SK-MEL-5 (cell line): ENCODE data around the gene ZC3H14. TPM values are rescaled to one million over a fixed set of nuclear protein-coding genes. Genes with fewer than 3 reads are reported as not detected.
A peak's percentile ranks its signal among the peaks of the same experiment; 100 is the strongest.

Experiments used
- DNase-seq: peaks from one replicate; pipeline ENCODE4 v3.0.0-alpha.2; 2016; ENCODE audit warnings: low read depth, low spot score
- in situ Hi-C: cut with HindIII; loops from 2 replicates; pipeline ENCODE4 v1.10.0; 2016; ENCODE audit warnings: low sequenced_read_pairs, high pct_unique_total_duplicates, low pct_unique_long_range_greater_than_20kb
- small RNA-seq, 2 experiments: library from RNA; depleted of rRNA; stranded (forward); fragments of <200 nt; gene quantifications; one replicate each; pipeline ENCODE3, GENCODE V24; 2014
- total RNA-seq: library from RNA; depleted of rRNA; stranded (reverse); fragments of >200 nt; shearing (Covaris generic); gene quantifications from 2 replicates; pipeline ENCODE4 v1.2.3, GENCODE V29; 2014; rRNA removed

Gene ZC3H14
- total RNA-seq, 1 experiment from 2014 or later = 66.1 TPM

GRCh38 chr14:88628033-88628432 lies 65.2 kb downstream of the ZC3H14 start:
- no peak for DNase-seq
- in situ Hi-C loops = no loop called here

DNA sequence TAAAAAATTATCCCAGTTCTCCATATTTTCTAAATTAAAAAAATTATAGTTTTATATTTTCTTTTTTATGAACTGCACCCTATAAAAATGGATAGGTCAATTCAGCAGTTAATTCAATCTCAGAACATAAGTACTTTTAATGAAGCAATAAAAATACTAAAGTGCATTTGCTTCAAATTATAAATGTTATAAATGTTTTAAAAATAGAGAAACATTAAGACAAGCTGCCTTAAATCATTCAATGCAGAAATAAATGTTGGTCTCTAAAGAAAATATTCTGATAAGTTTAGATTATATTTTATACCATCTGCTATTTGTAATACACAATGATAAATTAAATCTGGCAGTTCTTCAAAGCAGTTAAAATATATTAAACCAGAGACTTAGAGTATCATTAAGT lies 65.6 kb downstream of the ZC3H14 start:
- in situ Hi-C loops = no loop called here
- DNase-seq = no peak

GRCh38 chr14:88630565-88630964 lies 67.7 kb downstream of the ZC3H14 start:
- in situ Hi-C loops = no loop called here
- no peak for DNase-seq

DNA sequence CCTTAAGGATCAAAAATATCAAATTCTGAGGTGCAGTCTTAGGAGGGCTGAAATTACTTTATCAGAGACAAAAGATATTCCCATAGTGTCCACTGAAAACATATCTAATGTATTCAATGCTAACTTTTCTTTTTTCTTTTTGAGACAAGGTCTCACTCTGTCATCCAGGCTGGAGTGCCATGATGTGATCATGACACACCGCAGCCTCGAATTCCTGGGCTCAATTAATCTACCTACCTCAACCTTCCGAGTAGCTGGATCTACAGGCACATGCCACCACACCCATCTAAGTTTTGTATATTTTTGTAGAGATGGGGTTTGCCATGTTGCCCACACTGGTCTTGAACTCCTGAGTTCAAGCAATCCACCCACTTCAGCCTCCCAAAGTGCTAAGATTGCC lies 68.3 kb downstream of the ZC3H14 start:
- in situ Hi-C loops = no loop called here
- no peak for DNase-seq

DNA sequence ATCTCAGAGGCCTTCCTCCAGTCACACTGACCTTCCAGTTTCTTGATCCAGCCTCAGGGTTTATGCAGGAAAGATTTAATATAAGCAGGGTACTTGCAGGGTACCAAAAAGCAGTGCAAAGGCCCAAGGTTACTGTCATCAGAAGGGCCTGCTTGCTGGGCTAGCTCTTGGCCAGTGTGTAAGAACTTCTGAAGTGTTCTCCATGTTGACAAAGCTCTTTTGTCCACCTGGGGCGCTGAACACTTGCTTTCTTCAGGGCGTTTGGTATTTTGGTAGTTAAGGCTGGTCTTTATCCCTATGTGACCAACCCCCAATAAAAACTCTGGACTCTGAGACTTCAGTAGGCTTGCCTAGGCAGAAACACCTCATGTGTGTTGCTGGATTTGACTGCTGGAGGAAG lies 69.7 kb downstream of the ZC3H14 start:
- in situ Hi-C loops = no loop called here
- no peak for DNase-seq

- in situ Hi-C loops = no loop called here
- no peak for DNase-seq
Measured at GRCh38 chr14:88639221-88639620, 76.4 kb downstream of the ZC3H14 start.

DNA sequence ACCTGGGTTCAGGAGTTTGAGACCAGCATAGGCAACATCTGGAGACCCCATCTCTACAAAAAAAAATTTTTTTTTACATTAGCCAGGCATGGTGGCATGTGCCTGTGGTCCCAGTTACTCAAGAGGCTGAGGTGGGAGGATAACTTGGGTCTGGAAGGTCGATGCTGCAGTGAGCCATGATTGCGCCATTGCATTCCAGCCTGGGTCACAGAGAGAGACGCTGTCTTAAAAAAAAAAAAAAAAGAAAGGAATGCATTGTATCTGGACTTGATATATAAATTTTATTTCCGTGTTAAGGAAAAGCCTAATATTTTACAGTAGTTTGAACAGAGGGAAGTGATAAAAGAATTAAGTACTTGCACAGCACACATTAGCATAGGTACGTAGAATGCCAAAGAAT lies 97.2 kb downstream of the ZC3H14 start:
- in situ Hi-C loops = no loop called here
- no peak for DNase-seq

DNA sequence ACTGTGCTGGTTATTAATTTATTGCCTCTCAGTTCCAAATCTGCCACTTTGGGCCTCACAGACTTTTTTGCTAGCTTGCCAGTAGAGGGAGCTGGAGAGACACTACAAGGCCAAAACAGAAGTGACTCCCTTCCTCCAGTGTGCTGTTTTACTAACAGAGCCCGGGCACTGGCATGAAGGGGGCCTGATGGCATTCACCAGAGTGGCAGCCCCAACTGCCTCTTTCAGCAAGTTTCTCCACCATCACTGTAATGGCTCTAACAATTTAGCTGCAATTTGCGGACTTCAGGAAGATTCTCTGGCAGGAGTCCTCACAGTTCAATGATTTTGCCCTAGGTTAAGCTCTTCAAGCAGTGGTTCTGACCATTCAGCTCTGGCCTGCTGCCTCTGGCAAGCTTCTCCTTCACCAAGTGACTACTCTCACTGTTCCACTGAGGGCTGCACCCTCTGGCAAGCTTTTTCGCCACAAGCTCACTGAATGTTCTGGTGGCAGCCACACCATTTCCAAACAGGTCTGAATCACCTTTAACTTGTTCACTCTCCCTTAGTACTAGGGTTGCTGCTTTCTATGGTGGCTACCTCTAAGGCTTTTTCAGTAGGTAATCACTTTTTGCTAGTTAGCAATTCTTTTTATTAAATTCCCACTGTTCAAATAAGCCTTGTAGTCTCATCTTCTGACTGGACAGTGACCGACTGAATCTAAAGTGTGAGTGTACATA lies 104.9 kb downstream of the ZC3H14 start:
- peak; percentile 87 for DNase-seq
- in situ Hi-C loops = no loop called here

DNA sequence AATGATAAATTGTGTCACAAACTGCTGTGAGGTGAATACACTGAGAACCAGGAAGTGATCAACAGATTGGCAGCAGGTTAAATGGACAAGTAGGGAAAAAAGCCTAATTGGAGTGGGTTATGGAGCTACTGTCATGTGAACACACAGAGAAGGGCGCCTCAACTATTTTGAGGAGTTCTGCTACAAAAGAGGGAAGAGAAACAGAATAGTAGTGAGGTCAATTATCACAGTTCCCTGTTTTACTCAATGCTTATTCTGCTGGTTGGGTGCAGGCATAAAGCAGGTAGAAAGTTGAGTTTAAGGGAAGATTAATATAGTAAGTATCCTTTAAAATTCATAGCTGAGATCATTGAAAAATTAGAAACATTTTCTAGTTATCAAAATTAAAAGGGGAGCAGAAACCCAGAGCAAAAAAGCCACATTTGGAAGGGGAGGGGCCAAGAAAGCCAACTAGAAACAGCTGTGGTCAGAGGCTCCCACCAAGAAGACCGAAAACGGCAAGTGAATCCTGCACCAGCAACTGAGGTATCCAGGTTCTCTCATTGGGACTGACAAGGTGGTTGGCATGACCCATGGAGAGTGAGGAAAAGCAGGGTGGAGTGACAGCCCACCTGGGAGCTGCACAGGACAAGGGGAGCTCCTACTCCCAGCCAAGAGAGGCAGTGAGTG lies 105.7 kb downstream of the ZC3H14 start:
- no peak for DNase-seq
- in situ Hi-C loops = no loop called here

- in situ Hi-C loops = no loop called here
- DNase-seq = no peak
Measured at GRCh38 chr14:88669346-88669745, 106.5 kb downstream of the ZC3H14 start.

Small RNA genes within 50 kb of the gene (small RNA-seq; reads per million reads assigned to genes)
- 0 reads per million in 2 experiments for gene RNU4-22P

Other genes starting within 250 kb of the ZC3H14 start
- gene KCNK10, start 239.8 kb upstream of the ZC3H14 start, total RNA-seq = 0.69 and 1.9 TPM in 2 replicates
- 8.5 and 12.2 TPM in 2 replicates for gene SPATA7, start 177.4 kb upstream of the ZC3H14 start, total RNA-seq
- gene PTPN21, start 8.0 kb upstream of the ZC3H14 start, total RNA-seq = 2.4 and 2.7 TPM in 2 replicates
- 0.16 and 0.53 TPM in 2 replicates for gene EML5, start 229.9 kb downstream of the ZC3H14 start, total RNA-seq